GM21423 (cell line): ENCODE results near the gene MCM8.

ENCODE experiments used
- ATAC-seq: cut with Tn5 transposase; IDR thresholded peaks from one replicate; pipeline ENCODE4 v1.9.1; 2021; ENCODE audit warnings: mild to moderate bottlenecking, moderate library complexity; ENCODE audit not compliant: unreplicated experiment

MCM8 gene

DNA sequence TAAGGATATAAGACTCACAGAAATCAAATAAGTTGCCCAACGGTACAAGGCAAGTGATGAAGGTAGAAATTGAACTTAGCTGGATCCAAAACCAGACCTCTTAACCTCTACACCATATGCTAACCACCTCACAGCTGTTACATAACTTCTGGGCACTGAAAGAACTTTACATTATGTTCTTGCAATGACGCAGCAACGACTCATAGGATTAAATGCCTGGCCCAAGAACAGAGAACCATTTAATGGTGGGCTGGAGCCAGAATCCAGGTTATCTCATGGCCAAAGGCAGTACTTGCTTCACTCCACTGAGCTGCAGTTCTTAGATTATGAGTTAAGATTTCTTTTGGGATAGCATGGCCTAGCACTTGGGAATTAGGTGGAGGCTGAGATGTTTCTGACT is 4.5 kb upstream of the MCM8 start:
- ATAC-seq, result no peak

DNA sequence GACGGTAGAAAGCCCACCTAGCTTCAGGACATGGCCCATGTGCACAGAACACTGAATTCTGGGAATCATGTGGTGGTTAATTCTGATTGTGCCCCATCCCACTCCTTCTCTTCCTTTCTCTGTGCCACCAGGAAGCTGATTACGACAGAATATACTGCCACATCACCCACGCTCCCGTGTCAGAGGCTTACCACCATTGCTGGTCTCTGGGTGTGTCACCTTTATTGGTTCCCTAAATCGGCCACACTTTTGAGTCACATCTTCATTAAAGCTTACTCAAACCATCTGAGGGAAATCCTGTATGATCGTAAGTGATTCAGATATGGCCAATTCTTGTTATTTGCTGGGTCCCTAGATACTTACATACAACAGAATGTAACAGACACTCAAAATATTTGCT is 3.2 kb upstream of the MCM8 start:
- ATAC-seq, result no peak

DNA sequence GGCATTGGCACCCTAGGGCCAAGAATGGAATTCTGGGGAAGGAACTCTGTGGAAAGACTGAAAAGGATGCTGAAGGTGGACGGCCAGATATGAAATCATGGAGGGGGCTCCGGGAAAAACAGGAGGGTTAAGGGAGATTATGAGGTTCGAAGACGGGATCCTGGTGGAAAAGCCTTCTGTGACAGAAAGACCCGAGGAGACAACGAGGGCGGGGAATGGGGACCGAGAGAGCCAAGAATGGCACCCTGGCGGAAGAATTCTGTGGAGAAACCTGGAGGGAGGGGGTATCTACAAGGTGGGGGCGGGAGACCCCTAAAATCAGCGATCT is 545 bp upstream of the MCM8 start:
- ATAC-seq, result no peak

DNA sequence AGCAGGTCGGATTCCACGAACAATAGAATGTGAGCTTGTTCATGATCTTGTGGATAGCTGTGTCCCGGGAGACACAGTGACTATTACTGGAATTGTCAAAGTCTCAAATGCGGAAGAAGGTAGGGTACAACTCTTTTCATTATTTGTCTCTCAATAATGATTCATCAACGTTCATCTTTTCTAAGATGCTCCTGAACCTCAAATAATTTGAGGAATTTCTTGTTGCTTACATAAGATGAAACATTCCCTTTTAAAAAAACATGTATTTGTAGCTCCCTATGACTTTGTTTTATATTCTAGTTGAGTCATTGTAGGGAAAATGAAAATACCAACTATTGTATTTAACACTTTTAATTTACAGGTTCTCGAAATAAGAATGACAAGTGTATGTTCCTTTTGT is 17.0 kb downstream of the MCM8 start:
- ATAC-seq, result no peak

DNA sequence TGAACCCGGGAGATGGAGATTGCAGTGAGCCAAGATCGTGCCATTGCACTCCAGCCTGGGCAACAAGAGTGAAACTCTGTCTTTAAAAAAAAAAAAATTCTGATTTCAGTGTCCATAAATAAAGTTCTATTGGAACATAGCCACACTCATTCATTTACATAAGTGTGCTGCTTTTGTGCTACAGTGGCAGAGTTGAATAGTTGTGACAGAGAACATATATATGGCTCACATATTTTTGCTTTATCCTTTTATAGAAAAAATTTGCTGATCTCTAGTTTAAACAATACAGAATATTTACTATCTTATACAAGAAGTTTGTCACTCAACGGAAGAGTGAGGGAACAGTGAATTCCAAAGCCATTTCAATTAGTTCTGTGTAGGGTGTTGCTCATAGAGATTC is 18.0 kb downstream of the MCM8 start:
- no peak for ATAC-seq

DNA sequence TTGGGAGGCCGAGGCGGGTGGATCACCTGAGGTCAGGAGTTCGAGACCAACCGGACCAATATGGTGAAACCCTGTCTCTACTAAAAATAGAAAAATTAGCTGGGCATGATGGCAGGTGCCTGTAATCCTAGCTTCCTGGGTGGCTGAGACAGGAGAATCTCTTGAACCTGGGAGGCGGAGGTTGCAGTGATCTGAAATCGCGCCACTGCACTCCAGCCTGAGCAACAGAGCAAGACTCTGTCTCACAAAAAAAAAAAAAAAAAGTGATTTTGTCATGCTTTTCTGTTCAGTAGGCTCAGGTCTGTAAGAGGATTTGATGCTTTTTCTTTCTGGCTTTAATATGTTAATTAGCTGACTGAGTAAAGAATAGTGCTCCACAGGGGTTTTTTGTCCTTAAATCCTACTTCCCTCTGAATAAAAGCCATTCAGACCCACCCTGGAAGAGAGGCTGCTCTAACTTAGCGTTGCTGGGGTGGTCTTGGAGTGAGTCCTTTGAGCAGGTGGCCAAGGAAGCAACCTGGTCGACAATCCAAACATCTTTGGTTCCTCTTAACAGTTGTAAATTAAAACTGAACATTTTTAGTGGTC is 19.0 kb downstream of the MCM8 start:
- no peak for ATAC-seq

DNA sequence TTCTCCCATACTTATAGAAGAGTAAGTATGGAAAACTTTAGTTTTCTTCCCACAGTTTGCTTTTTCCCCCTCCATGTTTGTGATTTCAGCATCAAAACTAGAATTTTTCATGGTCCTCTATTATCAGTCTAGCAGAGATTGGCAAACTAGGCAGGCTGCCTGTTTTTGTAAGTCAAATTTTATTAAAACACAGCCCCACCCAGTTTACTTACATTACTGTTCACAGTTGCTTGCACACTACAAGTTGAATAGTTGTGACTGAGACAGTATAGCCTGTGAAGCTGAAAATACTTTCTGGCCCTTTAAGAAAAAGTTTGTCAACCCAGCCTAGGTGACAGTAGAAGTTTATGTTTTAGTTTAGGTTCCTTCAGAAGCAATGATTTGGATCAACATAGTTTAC is 19.5 kb downstream of the MCM8 start:
- no peak for ATAC-seq

DNA sequence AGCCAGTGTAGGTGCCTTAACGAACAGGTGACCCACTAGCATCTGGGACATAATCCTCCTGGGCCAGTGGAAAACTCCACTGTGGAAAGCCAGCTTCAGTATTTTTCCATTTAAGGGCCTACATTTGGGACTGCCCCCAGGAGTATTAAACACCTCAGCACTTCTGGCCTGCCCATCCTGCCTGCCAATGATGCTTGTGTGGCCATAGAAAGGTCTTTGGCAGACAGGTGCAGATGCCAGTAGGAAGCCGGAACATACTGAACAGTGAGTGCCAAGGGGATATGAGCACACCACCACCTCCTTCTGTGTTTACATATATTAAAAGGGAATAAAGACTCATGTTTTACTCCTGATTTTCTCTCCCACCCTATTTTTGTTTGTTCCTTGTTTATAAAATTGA is 19.9 kb downstream of the MCM8 start:
- ATAC-seq, result no peak

DNA sequence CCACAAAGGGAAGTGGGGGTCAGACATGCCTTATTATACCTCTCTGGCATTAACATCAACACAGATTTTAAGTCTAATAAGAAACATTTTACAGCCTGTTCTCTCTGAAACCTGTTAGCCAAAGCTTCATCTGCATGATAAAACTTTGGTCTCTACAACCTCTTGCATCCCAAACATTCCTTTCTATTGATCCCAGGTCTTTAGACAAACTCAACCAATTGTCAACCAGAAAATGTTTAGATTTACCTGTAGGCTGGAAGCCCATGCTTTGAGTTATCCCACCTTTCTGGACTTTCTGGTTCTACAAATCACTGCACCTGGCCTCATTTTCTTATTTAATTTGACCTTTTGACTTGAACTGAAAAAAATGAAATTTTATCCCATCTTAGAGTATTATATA is 20.8 kb downstream of the MCM8 start:
- ATAC-seq, result no peak

DNA sequence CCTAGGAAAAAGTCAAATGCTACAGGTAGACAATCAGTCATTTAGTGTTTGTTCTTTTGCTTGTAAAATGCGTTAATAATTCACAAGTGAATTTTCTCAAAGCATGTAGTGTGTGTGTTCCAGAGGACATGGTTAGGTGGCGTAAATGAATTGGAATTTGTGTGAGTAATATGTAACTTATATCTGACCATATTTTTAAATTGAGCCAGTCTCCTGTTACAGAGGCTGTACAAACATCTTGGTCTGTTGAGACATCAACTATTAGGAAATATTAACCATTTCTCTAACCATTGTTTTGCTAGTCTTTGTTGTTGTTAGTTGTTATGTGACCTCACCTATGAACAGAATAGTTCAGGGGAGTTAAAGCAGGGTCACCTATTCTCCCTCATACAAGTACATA is 22.7 kb downstream of the MCM8 start:
- ATAC-seq, result no peak

DNA sequence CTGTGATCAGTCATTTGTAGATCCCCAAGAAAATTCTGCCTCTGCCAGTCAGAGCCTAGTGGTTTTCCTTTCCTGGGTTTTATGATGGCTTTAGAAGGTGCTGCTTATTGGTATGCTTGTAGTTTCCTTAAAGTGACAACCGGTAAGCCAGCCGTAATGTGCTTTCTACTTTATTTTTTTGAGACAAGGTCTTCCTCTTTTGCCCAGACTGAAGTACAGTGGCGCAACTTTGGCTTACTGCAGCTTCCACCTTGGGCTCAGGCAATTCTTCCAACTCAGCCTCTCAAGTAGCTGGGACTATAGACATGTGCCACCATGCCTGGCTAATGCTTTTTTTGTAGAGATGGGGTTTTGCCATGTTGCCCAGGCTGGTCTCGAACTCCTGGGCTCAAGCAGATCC is 23.5 kb downstream of the MCM8 start:
- ATAC-seq, result no peak

DNA sequence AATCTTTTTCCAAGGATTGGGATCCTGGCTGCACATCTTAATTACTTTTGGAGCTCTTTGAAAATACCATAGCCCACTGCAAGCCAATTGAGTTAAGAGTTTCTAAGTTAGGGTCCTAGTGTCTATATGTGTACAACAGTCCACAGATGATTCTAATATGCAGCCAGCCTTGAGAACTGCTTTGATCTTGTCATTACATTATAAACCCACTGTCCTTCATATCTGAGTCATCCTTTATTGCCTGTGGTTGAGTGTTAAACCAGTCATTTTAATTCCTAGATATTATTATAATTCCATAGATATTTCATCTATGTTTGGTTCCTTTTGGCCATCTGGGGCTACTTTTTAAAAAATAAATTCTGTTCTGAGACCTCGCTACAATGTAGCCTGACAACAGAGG is 24.1 kb downstream of the MCM8 start:
- ATAC-seq, result no peak

DNA sequence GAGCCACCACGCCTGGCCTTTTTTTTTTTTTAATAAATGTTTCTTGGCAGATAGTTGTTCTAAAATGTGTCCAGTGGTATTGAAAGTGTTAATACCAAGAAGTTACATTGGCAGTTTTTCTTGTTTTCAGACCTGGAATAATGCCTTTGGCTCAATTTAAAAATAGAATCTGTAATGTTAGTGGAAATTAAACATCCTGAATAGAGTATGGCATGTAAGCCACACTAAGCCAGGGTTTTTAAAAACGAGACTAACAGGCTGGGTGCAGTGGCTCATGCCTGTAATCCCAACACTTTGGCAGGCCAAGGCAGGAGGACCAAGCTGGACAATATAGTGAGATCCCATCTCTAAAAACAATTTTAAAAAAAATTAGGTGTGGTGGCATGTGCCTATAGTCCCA is 25.3 kb downstream of the MCM8 start:
- ATAC-seq, result no peak

DNA sequence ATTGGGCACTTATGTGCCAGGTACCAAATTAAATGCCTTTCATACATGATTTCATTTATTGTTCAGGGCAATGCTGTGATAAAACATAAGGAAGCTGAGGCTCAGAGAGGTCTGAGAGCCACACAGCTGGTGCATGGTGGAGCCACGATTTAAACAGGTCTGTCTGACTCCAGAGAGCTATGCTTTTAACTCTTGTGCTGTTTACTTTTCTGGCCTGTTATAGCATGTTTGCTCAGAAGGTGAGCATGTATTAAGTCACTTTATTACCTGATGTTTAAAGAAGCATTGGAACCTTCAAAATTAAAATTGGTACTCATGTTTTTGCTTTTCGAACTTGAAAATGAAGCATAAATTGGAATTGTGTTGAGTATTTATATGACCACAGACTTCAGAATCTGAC is 26.8 kb downstream of the MCM8 start:
- no peak for ATAC-seq

DNA sequence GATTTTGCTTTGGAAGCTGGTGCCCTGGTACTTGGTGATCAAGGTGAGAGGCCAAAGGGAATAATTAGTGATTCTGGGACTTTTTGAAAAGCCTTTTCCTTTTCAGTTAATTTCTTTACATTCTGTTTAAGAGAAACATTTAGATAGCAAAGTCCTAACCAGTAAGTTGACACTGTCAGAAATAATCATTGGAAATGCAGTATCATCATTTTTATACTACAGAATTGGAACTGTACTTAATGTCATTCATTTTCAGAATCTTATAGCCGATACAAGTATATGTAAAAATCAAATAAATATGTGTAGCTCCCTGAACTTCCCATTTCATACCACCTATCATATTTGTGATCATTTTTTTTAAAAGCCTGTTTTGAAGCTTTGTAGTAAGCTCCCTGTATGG is 27.5 kb downstream of the MCM8 start:
- no peak for ATAC-seq

DNA sequence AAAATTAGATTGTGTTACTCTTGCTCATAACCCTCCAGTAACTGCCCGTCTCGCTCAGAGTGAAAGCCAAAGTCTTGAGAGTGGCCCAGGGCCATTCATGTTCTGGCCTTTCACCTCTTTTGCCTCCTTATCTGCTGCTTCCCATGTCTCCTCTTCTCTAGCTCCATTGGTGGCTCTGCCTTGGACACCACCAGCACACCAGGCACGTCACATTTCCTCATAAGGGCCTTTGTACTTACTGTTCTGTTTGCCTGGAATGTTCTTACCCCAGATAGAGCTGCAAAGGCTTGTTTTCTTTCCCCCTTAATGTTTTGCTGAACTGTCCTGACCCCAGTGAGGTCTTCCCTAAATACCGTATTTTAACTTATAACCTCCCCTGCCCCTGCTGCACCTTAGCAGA is 29.3 kb downstream of the MCM8 start:
- ATAC-seq, result no peak

DNA sequence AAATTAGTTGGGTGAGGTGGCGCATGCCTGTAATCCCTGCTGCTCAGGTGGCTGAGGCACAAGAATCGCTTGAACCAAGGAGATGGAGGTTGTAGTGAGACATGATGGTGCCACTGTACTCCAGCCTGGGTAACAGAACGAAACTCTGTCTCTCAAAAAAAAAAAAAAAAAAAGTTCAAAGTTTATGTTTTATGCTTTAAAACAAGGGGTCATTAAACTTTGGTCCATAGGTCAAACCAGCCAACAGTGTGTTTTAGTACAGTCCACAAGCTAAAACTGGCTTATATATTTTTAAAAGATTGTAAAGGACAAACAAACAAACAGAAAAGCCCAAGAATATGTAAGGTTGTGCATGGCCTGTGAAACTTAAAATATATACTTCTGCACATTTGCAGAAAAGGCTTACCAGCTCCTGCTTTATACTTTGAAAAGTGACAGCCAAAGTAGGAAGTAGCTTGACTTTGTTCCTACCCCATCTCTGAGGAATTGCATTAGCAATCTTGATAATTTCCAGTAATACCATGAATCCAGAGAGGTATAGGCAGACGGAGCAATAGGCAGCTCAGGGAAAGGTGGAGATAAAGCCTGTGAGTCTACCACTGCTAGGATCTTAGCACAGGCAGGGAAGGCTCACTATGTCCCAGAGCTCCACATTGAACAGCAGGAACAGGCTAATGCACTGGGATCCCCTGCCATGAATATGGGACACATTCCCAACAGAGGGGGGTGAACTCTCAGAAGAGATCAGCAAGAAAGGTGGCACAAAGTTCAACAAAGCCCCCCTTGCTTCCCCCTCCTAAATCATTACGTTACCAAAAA is 30.5 kb downstream of the MCM8 start:
- ATAC-seq, result no peak

DNA sequence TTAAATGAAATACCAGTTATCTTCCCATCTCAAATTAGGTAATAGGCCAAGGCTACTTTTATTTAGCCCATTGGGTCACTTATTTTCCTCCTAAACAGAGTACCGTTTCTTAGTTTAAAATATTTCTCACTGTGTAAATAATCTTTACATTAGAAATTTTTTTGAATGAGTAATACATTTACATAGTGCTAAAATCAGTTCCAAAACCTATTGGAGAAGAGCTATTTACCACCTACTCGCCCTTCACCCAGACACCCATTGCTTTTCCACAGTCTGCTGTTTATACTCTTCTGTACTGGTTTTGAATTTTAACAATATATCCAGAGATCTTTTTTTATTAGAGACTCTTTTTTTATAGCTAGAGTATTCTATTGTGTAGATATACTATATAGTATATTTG is 36.9 kb downstream of the MCM8 start:
- ATAC-seq, result no peak

DNA sequence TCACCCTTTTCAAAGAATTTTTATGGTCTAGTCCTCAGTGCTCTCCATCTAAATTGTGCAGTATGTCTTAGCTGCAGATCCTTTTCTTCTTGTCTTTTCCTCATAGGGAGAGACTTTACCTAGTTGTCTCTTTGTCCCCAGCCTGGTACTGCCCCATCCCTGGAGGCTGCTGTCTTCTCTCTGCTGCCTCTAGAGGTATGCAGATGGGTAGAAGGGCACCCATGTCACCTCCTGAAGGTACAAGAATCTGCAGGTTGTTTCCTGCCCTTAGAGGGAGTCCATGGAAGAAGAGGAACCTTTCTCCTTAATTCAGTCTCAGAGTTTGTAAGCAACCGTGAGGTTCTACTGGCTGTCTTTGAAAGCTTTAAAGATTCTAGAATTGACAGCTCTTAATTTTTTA is 39.1 kb downstream of the MCM8 start:
- ATAC-seq, result no peak

DNA sequence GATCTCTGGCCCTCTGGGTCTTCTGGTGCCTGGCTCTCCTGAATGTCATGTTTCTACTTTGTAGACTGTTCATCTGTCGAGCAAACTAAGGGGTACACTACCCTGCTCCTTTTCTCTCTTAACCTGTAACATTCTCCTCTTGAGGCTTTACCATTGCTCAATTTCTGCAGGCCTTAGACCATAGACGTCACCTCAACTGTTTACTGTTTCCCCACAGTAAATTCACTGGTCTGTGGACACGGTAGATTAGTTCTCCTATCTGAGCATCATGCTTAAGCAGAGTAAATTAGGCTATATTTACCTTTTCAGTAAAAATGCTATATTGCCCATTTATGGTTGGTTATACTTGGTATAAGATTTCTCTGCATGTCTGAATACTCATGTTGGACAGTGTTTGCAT is 40.5 kb downstream of the MCM8 start:
- ATAC-seq, result no peak

DNA sequence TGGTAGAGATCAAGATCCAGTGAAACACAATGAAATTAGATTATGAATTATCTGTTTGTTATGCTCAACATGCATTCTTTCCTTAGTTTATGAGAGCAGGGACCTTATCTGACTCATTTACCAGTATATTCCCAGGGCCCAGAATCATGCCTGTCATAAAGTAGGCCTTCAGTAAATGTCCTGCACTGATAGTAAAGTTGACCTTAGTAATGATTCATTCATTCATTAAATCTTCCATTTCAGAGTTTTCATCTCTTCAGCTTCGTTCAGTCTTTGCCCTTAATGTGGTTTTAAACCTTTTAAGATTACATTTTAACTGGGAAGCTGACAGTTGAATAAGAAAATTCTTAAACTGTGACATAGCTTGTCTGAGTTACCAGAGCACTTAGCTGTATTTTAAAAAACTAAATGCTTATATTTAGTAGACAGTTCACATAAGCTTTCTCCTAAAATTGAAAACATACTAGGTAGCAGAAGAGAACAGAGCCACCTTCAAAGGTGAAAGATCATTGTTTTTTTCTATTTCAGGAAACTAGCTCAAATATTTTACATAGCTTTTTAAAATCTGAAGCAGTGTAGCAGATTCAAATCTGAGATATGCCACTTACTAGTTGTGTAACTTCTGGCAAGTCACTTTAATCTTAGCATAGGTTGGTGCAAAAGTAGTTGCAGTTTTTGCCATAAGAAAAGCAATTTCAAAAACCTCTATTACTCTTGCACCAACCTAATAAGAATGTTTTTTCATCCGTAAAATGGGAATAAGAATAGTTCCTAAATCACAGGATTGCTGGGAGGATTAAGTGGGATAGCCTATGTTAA is 41.4 kb downstream of the MCM8 start:
- ATAC-seq, result no peak

DNA sequence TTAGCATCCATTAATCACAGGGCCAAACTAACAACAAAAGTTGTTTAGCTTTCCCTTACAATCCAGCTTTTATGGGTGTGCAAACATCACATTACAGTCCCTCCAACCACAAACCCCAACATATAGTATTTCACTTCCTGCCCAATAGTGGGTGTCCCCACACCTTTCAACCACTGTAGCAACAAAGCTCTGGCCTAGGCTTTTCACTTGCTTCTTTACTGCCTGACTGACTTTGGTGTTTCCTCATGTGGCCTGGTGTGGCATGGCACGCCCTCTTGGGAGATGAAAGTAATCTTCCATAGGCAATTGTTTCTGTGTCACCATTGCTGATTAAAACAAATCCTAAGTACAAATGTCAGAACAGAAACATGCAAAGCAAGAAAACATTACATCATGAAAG is 46.3 kb downstream of the MCM8 start:
- peak; percentile 92 for ATAC-seq
